ENCODE data around the gene SPP2.

GRCh38 chr2:234019896-234020295, 30.6 kb upstream of the SPP2 start:
- TF ChIP-seq ZNF396 (CRISPR knock-in tag; IDR thresholded peaks at IDR 0.05; ENCODE audit: borderline replicate concordance) (no peak), GTF2I (CRISPR knock-in tag; conservative IDR thresholded peaks at IDR 0.05) (no peak), NR1H2 (CRISPR knock-in tag; IDR thresholded peaks at IDR 0.05) (no peak)
- TF ChIP-seq, protein P1, sequence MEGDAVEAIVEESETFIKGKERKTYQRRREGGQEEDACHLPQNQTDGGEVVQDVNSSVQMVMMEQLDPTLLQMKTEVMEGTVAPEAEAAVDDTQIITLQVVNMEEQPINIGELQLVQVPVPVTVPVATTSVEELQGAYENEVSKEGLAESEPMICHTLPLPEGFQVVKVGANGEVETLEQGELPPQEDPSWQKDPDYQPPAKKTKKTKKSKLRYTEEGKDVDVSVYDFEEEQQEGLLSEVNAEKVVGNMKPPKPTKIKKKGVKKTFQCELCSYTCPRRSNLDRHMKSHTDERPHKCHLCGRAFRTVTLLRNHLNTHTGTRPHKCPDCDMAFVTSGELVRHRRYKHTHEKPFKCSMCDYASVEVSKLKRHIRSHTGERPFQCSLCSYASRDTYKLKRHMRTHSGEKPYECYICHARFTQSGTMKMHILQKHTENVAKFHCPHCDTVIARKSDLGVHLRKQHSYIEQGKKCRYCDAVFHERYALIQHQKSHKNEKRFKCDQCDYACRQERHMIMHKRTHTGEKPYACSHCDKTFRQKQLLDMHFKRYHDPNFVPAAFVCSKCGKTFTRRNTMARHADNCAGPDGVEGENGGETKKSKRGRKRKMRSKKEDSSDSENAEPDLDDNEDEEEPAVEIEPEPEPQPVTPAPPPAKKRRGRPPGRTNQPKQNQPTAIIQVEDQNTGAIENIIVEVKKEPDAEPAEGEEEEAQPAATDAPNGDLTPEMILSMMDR (IDR thresholded peaks at IDR 0.05), result no peak

Measured in WTC11 (cell line).